Ovary (tissue), 9 donors: ENCODE data around the gene R3HCC1L. TPM values are rescaled to one million over a fixed set of nuclear protein-coding genes. Genes with fewer than 3 reads are reported as not detected.

Experiments used
- DNase-seq, 5 donors: peaks; one replicate each; pipeline ENCODE4 v3.0.0-alpha.2; 2019 to 2020
- H3K27ac ChIP-seq, 2 donors: fragments of 200-600 bp; one replicate each; pipeline versions ENCODE4 v1.5.1 to v1.8.0; 2019 to 2022
- H3K27me3 ChIP-seq: fragments of 200-600 bp; one replicate; pipeline ENCODE4 v1.8.0; 2022
- H3K36me3 ChIP-seq: fragments of 200-600 bp; sonication (generic); one replicate; pipeline ENCODE4 v1.5.1; 2019
- H3K4me1 ChIP-seq: one replicate; pipeline ENCODE4 v1.8.1; 2013; ENCODE audit warnings: mild to moderate bottlenecking, moderate library complexity; ENCODE audit not compliant: insufficient read depth
- H3K4me3 ChIP-seq: fragments of 200-600 bp; sonication (generic); one replicate; pipeline ENCODE4 v1.5.1; 2017
- H3K9me3 ChIP-seq, 2 donors: fragments of 200-600 bp in 1 of 2; sonication (generic) in 1 of 2; one replicate each; pipeline versions ENCODE4 v1.5.1 to v1.8.1; 2013 to 2019; ENCODE audit warnings: mild to moderate bottlenecking in 1 of 2, moderate library complexity in 1 of 2
- EP300 ChIP-seq: sonication (generic); formaldehyde crosslinking; IDR thresholded peaks from one replicate; pipeline ENCODE4 v1.6.1; 2017; ENCODE audit warnings: antibody characterized with exemption
- POLR2A ChIP-seq: fragments of 450-650 bp; IDR thresholded peaks from one replicate; pipeline ENCODE4 v1.6.1; 2017; ENCODE audit warnings: antibody characterized with exemption, mild to moderate bottlenecking, moderate library complexity
- WGBS, 3 donors: extraction: QIAGEN DNeasy Blood & Tissue Kit in 1 of 3; methylation state at CpG; one replicate each; pipeline versions ENCODE4 v1.1.5 to v1.1.7; 2013 to 2017; 5-methylcytosine and 5-hydroxymethylcytosine counted together
- intact Hi-C, 4 donors: fragments of 100-400 bp; cut with DNase I; formaldehyde crosslinking; loops; one replicate each; pipeline versions ENCODE4 v1.11.0 to v1.15.1; 2022 to 2023
- polyA plus RNA-seq, 2 donors: library from polyadenylated mRNA; stranded (reverse); fragments of 200-250 nt in 1 of 2; fragments of 350-450 nt in 1 of 2; fragmentation: Illumina TruSeq in 1 of 2; extraction: RNeasy Lipid Tissue Mini Kit (QIAGEN cat#74804) in 1 of 2; gene quantifications; one replicate each; pipeline ENCODE4 v1.2.3, GENCODE V29; 2013 to 2014
- total RNA-seq, 7 donors: library from RNA; depleted of rRNA in 2 of 7; stranded (reverse); fragments of >200 nt in 2 of 7; fragmentation: NEBNext Ultra II Directional in 3 of 7; extraction: Animal tissue kit (Norgen Biotek cat#: 25700) in 3 of 7; gene quantifications; one replicate each; pipeline versions ENCODE4 v1.1.0 to v1.2.4, GENCODE V29; 2016 to 2023
- TF ChIP-seq, protein P1 (sequence below), 3 donors: fragments of 450-650 bp in 2 of 3; fragments of 200-600 bp in 1 of 3; IDR thresholded peaks; one replicate each; pipeline versions ENCODE4 v1.5.1 to v1.8.0; 2016 to 2022; ENCODE audit warnings: antibody characterized with exemption in 3 of 3, mild to moderate bottlenecking in 1 of 3
- donor health status: DM: no; HTN: no; CAD: no; lungs with moderate emphysema.
- donor health status: DM: no; HTN: no; CAD: no.
- donor health status: Bipolar disorder and iron deficiency.
- donor health status: DM: yes; HTN: yes; CAD: no.
- donor health status: DM: no; HTN: no; CAD: no.
- donor health status: DM: yes; HTN: yes; CAD: no.

R3HCC1L gene
- total and polyA plus RNA-seq, 9 donors, result 7.4 to 10.8 (median 9.1) TPM

DNA sequence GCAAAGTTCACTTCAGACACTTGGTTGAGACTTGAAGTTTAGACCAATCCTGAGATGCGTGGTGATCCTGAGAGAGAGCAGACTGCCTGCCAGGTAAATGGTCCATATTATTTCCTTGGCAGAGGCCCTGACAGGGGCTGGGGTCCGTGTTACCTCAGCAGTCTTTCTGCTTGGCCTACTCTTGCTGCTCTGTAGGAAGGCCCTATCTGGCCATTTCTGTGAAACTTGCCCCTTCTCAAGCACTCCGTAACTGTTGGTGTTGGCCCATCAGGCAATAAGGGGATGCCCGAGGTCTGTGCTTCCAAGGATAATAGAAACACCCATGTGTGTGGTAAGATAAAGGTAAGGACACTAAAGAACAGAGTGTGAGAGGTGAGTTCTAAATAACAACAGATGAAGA, 113.6 kb downstream of the R3HCC1L start:
- intact Hi-C loops, result loop anchor here in 3 of 4 donors (5.0 to 10.0 kb wide), 3 partner anchors 54 to 59 kb away; no protein-coding TSS in a partner anchor
- TF ChIP-seq, protein P1, sequence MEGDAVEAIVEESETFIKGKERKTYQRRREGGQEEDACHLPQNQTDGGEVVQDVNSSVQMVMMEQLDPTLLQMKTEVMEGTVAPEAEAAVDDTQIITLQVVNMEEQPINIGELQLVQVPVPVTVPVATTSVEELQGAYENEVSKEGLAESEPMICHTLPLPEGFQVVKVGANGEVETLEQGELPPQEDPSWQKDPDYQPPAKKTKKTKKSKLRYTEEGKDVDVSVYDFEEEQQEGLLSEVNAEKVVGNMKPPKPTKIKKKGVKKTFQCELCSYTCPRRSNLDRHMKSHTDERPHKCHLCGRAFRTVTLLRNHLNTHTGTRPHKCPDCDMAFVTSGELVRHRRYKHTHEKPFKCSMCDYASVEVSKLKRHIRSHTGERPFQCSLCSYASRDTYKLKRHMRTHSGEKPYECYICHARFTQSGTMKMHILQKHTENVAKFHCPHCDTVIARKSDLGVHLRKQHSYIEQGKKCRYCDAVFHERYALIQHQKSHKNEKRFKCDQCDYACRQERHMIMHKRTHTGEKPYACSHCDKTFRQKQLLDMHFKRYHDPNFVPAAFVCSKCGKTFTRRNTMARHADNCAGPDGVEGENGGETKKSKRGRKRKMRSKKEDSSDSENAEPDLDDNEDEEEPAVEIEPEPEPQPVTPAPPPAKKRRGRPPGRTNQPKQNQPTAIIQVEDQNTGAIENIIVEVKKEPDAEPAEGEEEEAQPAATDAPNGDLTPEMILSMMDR (IDR thresholded peaks at IDR 0.05), result no peak
- no peak for TF ChIP-seq POLR2A
- TF ChIP-seq EP300, result no peak
- Histone ChIP-seq H3K27ac (no peak overlapping the region), H3K4me1 (no peaks in the 10 kb centered on the region), H3K27me3 (no peaks in the 10 kb centered on the region), H3K36me3 (no peaks in the 10 kb centered on the region), H3K9me3 (no peaks in the 10 kb centered on the region), H3K4me3 (no peak overlapping the region)
- DNase-seq, result no peak
- 87 to 91% (median 89%) methylated on average over 4 of the region's 4 CpGs for WGBS, 3 donors

DNA sequence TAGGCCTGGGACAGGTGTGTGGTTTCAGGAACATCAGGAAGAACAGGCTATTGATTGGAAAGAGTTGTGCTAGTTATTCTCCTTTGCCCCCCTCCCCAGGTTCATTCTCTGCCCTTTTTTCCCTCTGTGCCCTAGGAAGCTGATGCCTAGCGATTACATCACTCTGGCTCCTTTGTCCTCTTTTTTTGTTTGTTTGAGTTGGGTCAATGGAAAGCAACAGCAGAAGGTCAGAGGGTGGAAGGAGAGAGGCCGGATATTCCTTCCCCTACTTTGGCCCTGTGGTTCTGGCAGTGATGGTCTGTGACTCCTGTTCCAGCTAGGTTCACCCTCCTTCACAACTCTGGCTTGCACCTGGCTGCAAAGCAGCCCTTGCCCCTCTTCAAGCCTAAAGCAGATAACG, 114.7 kb downstream of the R3HCC1L start:
- Histone ChIP-seq H3K4me3 (no peak overlapping the region), H3K27ac (no peak overlapping the region), H3K4me1 (no peaks in the 10 kb centered on the region), H3K27me3 (no peaks in the 10 kb centered on the region), H3K9me3 (no peaks in the 10 kb centered on the region), H3K36me3 (no peaks in the 10 kb centered on the region)
- 78 to 91% (median 85%) methylated on average over 3 of the region's 3 CpGs for WGBS, 3 donors
- intact Hi-C loops, result loop anchor here in 3 of 4 donors (5.0 to 10.0 kb wide), 3 partner anchors 53 to 58 kb away; no protein-coding TSS in a partner anchor
- DNase-seq, result no peak
- no peak for TF ChIP-seq EP300
- no peak for TF ChIP-seq POLR2A

DNA sequence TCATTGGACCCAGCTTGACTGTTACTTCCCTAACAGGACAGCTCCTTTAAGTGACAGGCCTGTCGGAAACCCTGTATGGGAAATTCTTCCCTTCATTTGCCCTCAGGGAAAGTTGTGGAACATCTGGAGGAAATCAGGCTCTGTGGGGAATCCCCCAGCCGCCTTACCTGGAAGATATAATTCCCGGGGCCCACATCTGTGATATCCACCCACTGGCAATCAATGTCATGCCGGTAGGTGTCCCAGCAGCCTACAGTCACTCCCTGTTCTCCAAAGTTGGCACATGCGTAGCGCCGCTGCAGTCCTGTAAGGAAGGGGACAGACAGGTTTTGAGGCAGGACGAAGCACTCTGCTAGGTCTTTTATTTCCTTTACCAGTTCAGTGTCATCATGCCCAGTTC, 116.9 kb downstream of the R3HCC1L start:
- TF ChIP-seq, protein P1 (IDR thresholded peaks at IDR 0.05), result no peak
- no peak for TF ChIP-seq EP300
- TF ChIP-seq POLR2A, result no peak
- no peak overlapping the region for H3K4me3 ChIP-seq
- DNase-seq, result no peak
- no peak overlapping the region for H3K27ac ChIP-seq
- no peaks in the 10 kb centered on the region for H3K36me3 ChIP-seq
- WGBS, 3 donors, result 78 to 89% (median 87%) methylated on average over 8 of the region's 8 CpGs
- no peaks in the 10 kb centered on the region for H3K4me1 ChIP-seq
- intact Hi-C loops, result no loop called here
- H3K9me3 ChIP-seq, result no peaks in the 10 kb centered on the region
- no peaks in the 10 kb centered on the region for H3K27me3 ChIP-seq

DNA sequence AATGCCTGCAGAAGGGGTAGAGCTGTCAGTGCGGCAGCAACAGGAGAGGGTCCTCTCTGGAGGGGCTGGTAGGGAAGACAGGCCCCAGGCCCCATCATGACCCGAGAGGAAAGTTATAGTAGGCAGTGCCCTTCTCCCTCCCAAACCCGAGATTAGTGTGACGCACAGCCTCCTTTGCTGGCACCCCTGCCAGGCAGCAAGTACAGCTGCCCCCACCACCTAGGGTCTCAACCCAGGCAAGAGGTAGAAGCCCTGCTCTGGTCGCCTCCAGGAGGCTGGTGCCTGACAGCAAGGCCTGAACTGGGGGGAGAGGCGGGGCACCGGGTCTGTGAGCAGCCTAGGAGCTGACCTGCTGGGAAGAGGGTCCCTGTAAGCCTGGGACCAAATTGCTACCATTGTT, 118.0 kb downstream of the R3HCC1L start:
- Histone ChIP-seq H3K27me3 (no peaks in the 10 kb centered on the region), H3K4me1 (no peaks in the 10 kb centered on the region), H3K9me3 (no peaks in the 10 kb centered on the region), H3K36me3 (no peaks in the 10 kb centered on the region), H3K4me3 (no peak overlapping the region), H3K27ac (no peak overlapping the region)
- intact Hi-C loops, result no loop called here
- WGBS, 3 donors, result 84 to 89% (median 87%) methylated on average over 5 to 7 of the region's 7 CpGs
- DNase-seq, result no peak
- TF ChIP-seq EP300 (no peak), POLR2A (no peak)
- TF ChIP-seq, protein P1 (IDR thresholded peaks at IDR 0.05), result no peak

DNA sequence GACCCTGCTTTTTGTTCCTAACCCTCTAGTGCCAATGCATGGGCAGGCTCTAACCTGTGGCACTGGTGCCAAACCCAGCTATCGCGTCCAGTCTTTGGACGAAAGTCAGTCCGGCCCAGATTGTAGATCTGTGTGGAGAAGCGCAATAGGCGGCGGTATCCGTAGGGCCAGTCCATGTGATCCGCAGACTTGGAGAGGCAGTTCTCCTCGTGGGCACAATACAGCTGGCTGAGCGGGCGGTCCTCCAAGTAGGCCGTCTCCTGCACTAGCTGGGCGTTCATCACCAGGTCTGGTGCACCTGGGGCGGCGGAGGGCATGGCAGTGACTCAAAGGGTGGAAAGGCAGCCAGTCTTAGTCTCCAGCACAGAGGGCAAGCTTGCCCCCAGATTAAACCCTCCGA, 119.0 kb downstream of the R3HCC1L start:
- TF ChIP-seq EP300 (no peak), POLR2A (no peak)
- TF ChIP-seq, protein P1 (IDR thresholded peaks at IDR 0.05), result no peak
- DNase-seq, result no peak
- Histone ChIP-seq H3K27ac (no peak overlapping the region), H3K27me3 (no peaks in the 10 kb centered on the region), H3K4me3 (no peak overlapping the region), H3K9me3 (no peaks in the 10 kb centered on the region), H3K4me1 (no peaks in the 10 kb centered on the region), H3K36me3 (no peaks in the 10 kb centered on the region)
- intact Hi-C loops, result no loop called here
- WGBS, 3 donors, result 89 to 91% (median 89%) methylated on average over 17 of the region's 17 CpGs
